Lung (tissue), 12 donors: ENCODE data around the gene ADAD2. TPM values are rescaled to one million over a fixed set of nuclear protein-coding genes. Genes with fewer than 3 reads are reported as not detected.

Source experiments
- ATAC-seq: fragments of 200-7000 bp; cut with Tn5 transposase; one replicate; pipeline ENCODE4 v1.9.1; 2020; ENCODE audit warnings: moderate number of reproducible peaks; ENCODE audit not compliant: insufficient read depth, low FRiP score
- DNase-seq, 3 donors: peaks; one replicate each; pipeline ENCODE4 v3.0.0-alpha.2; 2013 to 2017
- H3K27ac ChIP-seq, 2 donors: one replicate each; pipeline ENCODE4 v1.5.1; 2013; ENCODE audit warnings: mild to moderate bottlenecking in 2 of 2, moderate library complexity in 2 of 2, control low read depth in 1 of 2, inconsistent platforms in 1 of 2, low read depth in 1 of 2, low read length in 1 of 2
- H3K27me3 ChIP-seq, 3 donors: one replicate each; pipeline ENCODE4 v1.5.1; 2013; ENCODE audit warnings: low read length in 2 of 3; ENCODE audit not compliant: control insufficient read depth in 3 of 3, insufficient read depth in 3 of 3
- H3K36me3 ChIP-seq, 4 donors: one replicate each; pipeline ENCODE4 v1.5.1; 2013; ENCODE audit warnings: low read length in 4 of 4, mild to moderate bottlenecking in 1 of 4, moderate library complexity in 1 of 4; ENCODE audit not compliant: control insufficient read depth in 4 of 4, insufficient read depth in 4 of 4
- H3K4me1 ChIP-seq, 5 donors: one replicate each; pipeline ENCODE4 v1.5.1; 2013; ENCODE audit warnings: low read length in 5 of 5, mild to moderate bottlenecking in 2 of 5, moderate library complexity in 1 of 5; ENCODE audit not compliant: control insufficient read depth in 5 of 5, insufficient read depth in 5 of 5
- H3K4me3 ChIP-seq: one replicate; pipeline ENCODE4 v1.5.1; 2013; ENCODE audit warnings: mild to moderate bottlenecking, control low read depth, moderate library complexity
- H3K9ac ChIP-seq, 2 donors: one replicate each; pipeline ENCODE4 v1.5.1; 2013; ENCODE audit warnings: low read length in 2 of 2, control low read depth in 1 of 2; ENCODE audit not compliant: insufficient read depth in 1 of 2
- H3K9me3 ChIP-seq, 4 donors: one replicate each; pipeline ENCODE4 v1.5.1; 2013; ENCODE audit warnings: low read length in 3 of 4, mild to moderate bottlenecking in 1 of 4, moderate library complexity in 1 of 4; ENCODE audit not compliant: control insufficient read depth in 4 of 4, insufficient read depth in 3 of 4
- CTCF ChIP-seq: IDR thresholded peaks from 2 replicates; pipeline ENCODE4 v1.5.1; 2012; ENCODE audit warnings: mild to moderate bottlenecking; ENCODE audit errors: control extremely low read depth, extremely low read depth
- WGBS, 2 donors: extraction: QIAGEN DNeasy Blood & Tissue Kit; methylation state at CpG; one replicate each; pipeline ENCODE4 v1.1.7; 2013; 5-methylcytosine and 5-hydroxymethylcytosine counted together
- polyA plus RNA-seq, 2 donors: library from polyadenylated mRNA; stranded (reverse); fragments of 200-250 nt; gene quantifications; one replicate each; pipeline ENCODE4 v1.2.1, GENCODE V29; 2013
- total RNA-seq, 2 donors: library from RNA; depleted of rRNA in 1 of 2; stranded (reverse); fragments of >200 nt in 1 of 2; gene quantifications; one replicate each; pipeline ENCODE4 v1.2.1, GENCODE V29; 2014 to 2021
- donor health status: control.
- donor health status: control.
- donor health status: Bipolar disorder and iron deficiency.
- donor health status: healthy.
- donor health status: DM: yes; HTN: yes; CAD: no.

Gene ADAD2
- total and polyA plus RNA-seq, 4 donors, result 0.06 to 0.83 (median 0.42) TPM

DNA sequence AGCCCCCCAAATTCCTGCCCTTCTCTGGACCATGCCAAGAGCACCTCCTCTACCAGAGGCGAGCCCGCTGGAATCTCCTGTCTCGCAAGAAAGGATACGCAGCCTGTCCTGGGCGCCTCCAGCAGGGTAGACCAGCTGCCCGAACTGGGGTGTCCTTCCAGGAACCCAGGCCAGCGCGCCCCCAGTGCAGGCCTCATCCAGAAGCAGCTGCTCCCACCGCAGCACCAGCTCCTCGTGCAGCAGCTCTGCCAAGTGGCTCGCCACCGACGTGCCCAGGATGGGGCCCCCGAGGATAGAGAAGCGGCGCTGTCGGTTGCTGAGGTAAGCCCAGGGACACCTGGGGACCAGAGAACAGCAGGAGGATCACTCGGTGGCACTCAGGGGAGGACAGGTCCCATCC is 8.9 kb upstream of the ADAD2 start:
- Histone ChIP-seq H3K9me3 (no peaks in the 10 kb centered on the region), H3K27me3 (no peaks in the 10 kb centered on the region), H3K4me3 (no peak overlapping the region), H3K9ac (no peak overlapping the region), H3K4me1 (peaks cover 0 to 12% (median 2%) of the 10 kb centered on the region in 5 donors), H3K36me3 (peaks cover 3 to 56% (median 20%) of the 10 kb centered on the region in 4 donors), H3K27ac (no peak overlapping the region)
- no peak for TF ChIP-seq CTCF
- WGBS, 2 donors, result 96 to 99% methylated on average over 18 of the region's 18 CpGs
- ATAC-seq (no peak), DNase-seq (no peak)

GRCh38 chr16:84182680-84183571 is 8.0 kb upstream of the ADAD2 start:
- WGBS, 2 donors, result 96% methylated on average over 26 of the region's 26 CpGs
- H3K9ac ChIP-seq, result no peak overlapping the region
- no peak overlapping the region for H3K4me3 ChIP-seq
- peaks cover 3 to 54% (median 20%) of the 10 kb centered on the region in 4 donors for H3K36me3 ChIP-seq
- H3K4me1 ChIP-seq, result peaks cover 0 to 12% (median 0%) of the 10 kb centered on the region in 5 donors
- no peak for TF ChIP-seq CTCF
- H3K27me3 ChIP-seq, result no peaks in the 10 kb centered on the region
- H3K9me3 ChIP-seq, result no peaks in the 10 kb centered on the region
- no peak for DNase-seq
- ATAC-seq, result no peak
- no peak overlapping the region for H3K27ac ChIP-seq

GRCh38 chr16:84183572-84183875 is 7.4 kb upstream of the ADAD2 start:
- H3K27me3 ChIP-seq, result no peaks in the 10 kb centered on the region
- no peak overlapping the region for H3K27ac ChIP-seq
- peaks cover 0 to 12% (median 0%) of the 10 kb centered on the region in 5 donors for H3K4me1 ChIP-seq
- no peak overlapping the region for H3K4me3 ChIP-seq
- H3K9me3 ChIP-seq, result no peaks in the 10 kb centered on the region
- WGBS, 2 donors, result 87 to 91% methylated on average over 5 of the region's 5 CpGs
- TF ChIP-seq CTCF, result no peak
- ATAC-seq (no peak), DNase-seq (no peak)
- H3K9ac ChIP-seq, result no peak overlapping the region
- peaks cover 3 to 49% (median 19%) of the 10 kb centered on the region in 4 donors for H3K36me3 ChIP-seq
